A549 (cell line): ENCODE data around the gene NDUFV2. TPM values are rescaled to one million over a fixed set of nuclear protein-coding genes. Genes with fewer than 3 reads are reported as not detected.

ENCODE experiments used
- ATAC-seq, 2 experiments: fragments of 200-7000 bp in 1 of 2; fragments of >200 bp in 1 of 2; cut with Nextera tagmentation in 1 of 2; cut with Tn5 transposase in 1 of 2; 3 replicates each; pipeline versions ENCODE4 v1.8.0 to v1.9.1; 2018 to 2020; ENCODE audit warnings: mild to moderate bottlenecking in 1 of 2, moderate library complexity in 1 of 2
- CTCF ChIA-PET: fragments of 300-600 bp; sonication (Branson Sonifier 250); formaldehyde crosslinking; extraction: SDS; loops from one replicate; lab custom pipeline; 2021; ENCODE audit warnings: antibody characterized with exemption, inconsistent platforms; lab: Yijun Ruan, JAX
- POLR2A ChIA-PET: fragments of 350-600 bp; formaldehyde crosslinking; extraction: SDS; loops from one replicate; lab custom pipeline; 2021; ENCODE audit warnings: antibody characterized with exemption, inconsistent platforms; lab: Yijun Ruan, JAX
- DNase-seq, 2 experiments: peaks; one replicate each; pipeline versions ENCODE4 v3.0.0 to v3.0.0-alpha.2; 2011 to 2016; ENCODE audit warnings: low read depth in 1 of 2, low spot score in 1 of 2
- FAIRE-seq: peaks from 2 replicates; lab custom pipeline; 2011; peaks lifted over from hg19 to GRCh38; lab: Jason Lieb, UNC
- H3K27ac ChIP-seq, 2 experiments: fragments of >200 bp; sonication (Bioruptor Twin); formaldehyde crosslinking; 3 replicates each; pipeline ENCODE4 v1.5.1; 2016 to 2017
- H3K4me1 ChIP-seq: fragments of >200 bp; sonication (Bioruptor Twin); formaldehyde crosslinking; 3 replicates; pipeline ENCODE4 v1.6.1; 2016
- H3K4me2 ChIP-seq: fragments of >200 bp; sonication (Bioruptor Twin); formaldehyde crosslinking; 3 replicates; pipeline ENCODE4 v1.6.1; 2016
- H3K4me3 ChIP-seq: fragments of >200 bp; sonication (Bioruptor Twin); formaldehyde crosslinking; 3 replicates; pipeline ENCODE4 v1.5.1; 2016
- H3K9me3 ChIP-seq: fragments of >200 bp; sonication (Bioruptor Twin); formaldehyde crosslinking; 3 replicates; pipeline ENCODE4 v1.6.1; 2016
- CBX2 ChIP-seq: fragments of 200-600 bp; sonication (generic); IDR thresholded peaks from 2 replicates; pipeline ENCODE4 v1.6.1; 2016; ENCODE audit warnings: low read depth, mild to moderate bottlenecking, borderline replicate concordance
- CBX8 ChIP-seq: fragments of 200-600 bp; sonication (generic); IDR thresholded peaks from 2 replicates; pipeline ENCODE4 v1.6.1; 2016
- CEBPB ChIP-seq, 2 experiments: fragments of >200 bp in 1 of 2; sonication (Bioruptor Twin) in 1 of 2; formaldehyde crosslinking in 1 of 2; IDR thresholded peaks; 2 replicates each; pipeline ENCODE4 v1.6.1; 2012 to 2016
- CHD2 ChIP-seq: fragments of 150-350 bp; IDR thresholded peaks from 2 replicates; pipeline ENCODE4 v1.6.1; 2014; ENCODE audit warnings: low read length; ENCODE audit not compliant: partially characterized antibody
- CTCF ChIP-seq: fragments of >200 bp; sonication (Bioruptor Twin); formaldehyde crosslinking; IDR thresholded peaks from 3 replicates; pipeline ENCODE4 v1.5.1; 2016
- EHF ChIP-seq: fragments of 250-450 bp; sonication (Bioruptor Pico); IDR thresholded peaks from 2 replicates; pipeline ENCODE4 v1.5.0; 2020; ENCODE audit warnings: mild to moderate bottlenecking
- EHMT2 ChIP-seq: fragments of 200-600 bp; sonication (generic); IDR thresholded peaks from 2 replicates; pipeline ENCODE4 v1.6.1; 2016; ENCODE audit warnings: antibody characterized with exemption, low read depth, mild to moderate bottlenecking, moderate library complexity
- EP300 ChIP-seq, 2 experiments: fragments of >200 bp; sonication (Bioruptor Twin); formaldehyde crosslinking; IDR thresholded peaks; 2 replicates in 1 of 2; 3 replicates in 1 of 2; pipeline ENCODE4 v1.6.1; 2016 to 2017
- FOSB ChIP-seq: fragments of 250-450 bp; sonication (Bioruptor Pico); IDR thresholded peaks from 2 replicates; pipeline ENCODE4 v1.5.0; 2020; ENCODE audit warnings: mild to moderate bottlenecking, moderate library complexity
- FOSL2 ChIP-seq, 2 experiments: fragments of 450-650 bp in 1 of 2; fragments of >200 bp in 1 of 2; sonication (Bioruptor Twin) in 1 of 2; formaldehyde crosslinking; IDR thresholded peaks; 2 replicates each; pipeline versions ENCODE4 v1.5.0 to v1.6.1; 2016 to 2020; ENCODE audit warnings: mild to moderate bottlenecking in 1 of 2, moderate library complexity in 1 of 2
- GATA3 ChIP-seq: IDR thresholded peaks from 2 replicates; pipeline ENCODE4 v1.6.1; 2012; ENCODE audit warnings: borderline replicate concordance
- HDAC2 ChIP-seq: fragments of 200-600 bp; sonication (generic); IDR thresholded peaks from 2 replicates; pipeline ENCODE4 v1.6.1; 2016
- HEYL ChIP-seq: fragments of 250-450 bp; sonication (Bioruptor Pico); IDR thresholded peaks from 2 replicates; pipeline ENCODE4 v1.8.0; 2021; ENCODE audit warnings: mild to moderate bottlenecking, moderate library complexity
- HOXB5 ChIP-seq: fragments of 250-450 bp; sonication (Bioruptor Pico); IDR thresholded peaks from 2 replicates; pipeline ENCODE4 v1.5.0; 2020; ENCODE audit warnings: mild to moderate bottlenecking, moderate library complexity
- JUN ChIP-seq, 2 experiments: fragments of >200 bp; sonication (Bioruptor Twin); formaldehyde crosslinking; IDR thresholded peaks; 2 replicates in 1 of 2; 3 replicates in 1 of 2; pipeline ENCODE4 v1.6.1; 2016 to 2017
- JUNB ChIP-seq: fragments of >200 bp; sonication (Bioruptor Twin); formaldehyde crosslinking; IDR thresholded peaks from 2 replicates; pipeline ENCODE4 v1.6.1; 2016
- KDM1A ChIP-seq: fragments of 200-600 bp; sonication (generic); IDR thresholded peaks from 2 replicates; pipeline ENCODE4 v1.6.1; 2016; ENCODE audit warnings: low read depth, mild to moderate bottlenecking
- KDM5A ChIP-seq: fragments of 200-600 bp; sonication (generic); IDR thresholded peaks from 2 replicates; pipeline ENCODE4 v1.6.1; 2016; ENCODE audit warnings: antibody characterized with exemption, mild to moderate bottlenecking
- NFE2L2 ChIP-seq: fragments of 150-350 bp; conservative IDR thresholded peaks from 2 replicates; pipeline ENCODE4 v1.6.1; 2014; ENCODE audit warnings: low read length
- NPAS2 ChIP-seq: fragments of 250-450 bp; sonication (Bioruptor Pico); IDR thresholded peaks from 2 replicates; pipeline ENCODE4 v1.8.0; 2022; ENCODE audit warnings: mild to moderate bottlenecking, moderate library complexity, borderline replicate concordance
- NR3C1 ChIP-seq: fragments of >200 bp; sonication (Bioruptor Twin); formaldehyde crosslinking; IDR thresholded peaks from 3 replicates; pipeline ENCODE4 v1.6.1; 2017
- PHF8 ChIP-seq: fragments of 200-600 bp; sonication (generic); IDR thresholded peaks from 2 replicates; pipeline ENCODE4 v1.6.1; 2016; ENCODE audit warnings: low read depth, mild to moderate bottlenecking, antibody characterized with exemption, moderate library complexity, borderline replicate concordance
- POLR2A ChIP-seq: IDR thresholded peaks from 2 replicates; pipeline ENCODE4 v1.6.1; 2012; ENCODE audit warnings: mild to moderate bottlenecking, low read length
- POLR2AphosphoS2 ChIP-seq: conservative IDR thresholded peaks from 2 replicates; pipeline ENCODE4 v1.6.1; 2012; ENCODE audit warnings: low read length, improper control_type of control experiment, inconsistent platforms
- RAD21 ChIP-seq, 2 experiments: fragments of >200 bp in 1 of 2; sonication (Bioruptor Twin) in 1 of 2; formaldehyde crosslinking in 1 of 2; IDR thresholded peaks in 1 of 2; conservative IDR thresholded peaks in 1 of 2; 2 replicates in 1 of 2; 3 replicates in 1 of 2; pipeline ENCODE4 v1.6.1; 2012 to 2018; ENCODE audit warnings: inconsistent platforms in 1 of 2
- RFX5 ChIP-seq: fragments of 450-650 bp; IDR thresholded peaks from 2 replicates; pipeline ENCODE4 v1.7.1; 2014; ENCODE audit warnings: antibody characterized with exemption, mild to moderate bottlenecking, moderate library complexity
- SMC3 ChIP-seq: fragments of >200 bp; sonication (Bioruptor Twin); formaldehyde crosslinking; IDR thresholded peaks from 3 replicates; pipeline ENCODE4 v1.6.1; 2018; ENCODE audit warnings: inconsistent platforms
- TP53 ChIP-seq: fragments of 250-450 bp; sonication (Bioruptor Pico); IDR thresholded peaks from 2 replicates; pipeline ENCODE4 v1.5.0; 2021; ENCODE audit warnings: mild to moderate bottlenecking, moderate library complexity
- ZC3H11A ChIP-seq: fragments of 450-650 bp; IDR thresholded peaks from 2 replicates; pipeline ENCODE4 v1.6.1; 2014; ENCODE audit warnings: antibody characterized with exemption, mild to moderate bottlenecking
- ZFP36 ChIP-seq: fragments of 450-650 bp; IDR thresholded peaks from 2 replicates; pipeline ENCODE4 v1.6.1; 2014; ENCODE audit warnings: borderline replicate concordance; ENCODE audit not compliant: partially characterized antibody
- ZSCAN20 ChIP-seq: fragments of 250-450 bp; sonication (Bioruptor Pico); IDR thresholded peaks from 2 replicates; pipeline ENCODE4 v1.8.0; 2022; ENCODE audit warnings: mild to moderate bottlenecking, moderate library complexity
- WGBS: methylation state at CpG from one replicate; pipeline ENCODE4 v1.1.6; 2017; ENCODE audit errors: missing lambda C conversion rate; 5-methylcytosine and 5-hydroxymethylcytosine counted together
- polyA plus RNA-seq, 4 experiments: library from polyadenylated mRNA; depleted of rRNA in 3 of 4; stranded (reverse); fragments of >200 nt; fragmentation: RNase III in 1 of 4; extraction: RNeasy Plus Mini Kit Qiagen cat#74134 plus additional on column Dnase treatment in 1 of 4; gene quantifications; 2 replicates in 3 of 4; 3 replicates in 1 of 4; pipeline ENCODE4 v1.2.3, GENCODE V29; 2011 to 2017
- TF ChIP-seq, protein P1 (sequence below): IDR thresholded peaks from 2 replicates; pipeline ENCODE4 v1.6.1; 2012

NDUFV2 gene
- polyA plus RNA-seq, 2 of the 4 experiments (the other 2 are of a cell fraction): 115 to 180 TPM

DNA sequence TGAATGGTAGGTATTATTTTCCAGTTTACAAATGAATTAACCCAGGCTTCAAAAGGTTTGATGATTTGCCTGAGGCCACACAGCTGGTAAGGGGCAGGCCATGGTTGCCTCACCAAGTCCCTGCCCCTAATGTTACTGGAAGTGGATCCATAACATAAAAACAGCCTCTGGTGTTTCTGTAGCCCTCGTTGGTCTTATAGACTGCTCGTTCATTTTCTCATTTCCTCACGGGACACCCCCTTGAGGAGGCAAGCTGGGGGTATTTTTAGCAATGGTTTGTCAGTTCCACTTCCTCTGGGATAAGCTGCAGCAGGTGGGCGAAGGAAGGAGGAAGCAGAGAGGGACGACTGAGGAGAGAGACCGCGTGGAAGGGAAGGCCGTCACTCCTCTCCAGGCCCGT is 32.9 kb upstream of the NDUFV2 start:
- Histone ChIP-seq H3K4me3 (no peak overlapping the region), H3K27ac (no peak overlapping the region), H3K4me1 (peaks cover 12% of the 10 kb centered on the region; the same call in 2 of the 3 replicates), H3K4me2 (no peak overlapping the region), H3K9me3 (no peaks in the 10 kb centered on the region)
- 90% methylated on average over 9 of the region's 9 CpGs for WGBS
- no peak for DNase-seq
- CTCF ChIA-PET: interaction anchor here (0.7 kb wide), 1 partner anchor 190 kb away, joined by 3 read pairs; no protein-coding TSS in a partner anchor
- POLR2A ChIA-PET: no interaction called here
- ATAC-seq: no peak
- TF ChIP-seq EP300 (IDR thresholded peaks at IDR 0.05) (no peak), POLR2A (no peak), NFE2L2 (no peak), FOSL2 (IDR thresholded peaks at IDR 0.05) (no peak), FOSL2 (CRISPR knock-in tag; IDR thresholded peaks at IDR 0.05) (no peak), RAD21 (conservative IDR thresholded peaks at IDR 0.05 in 1 of 2, IDR thresholded peaks at IDR 0.05 in 1 of 2) (no peak), CEBPB (IDR thresholded peaks at IDR 0.05) (no peak), EHF (CRISPR knock-in tag) (no peak), PHF8 (no peak), KDM5A (no peak), SMC3 (no peak), NPAS2 (CRISPR knock-in tag) (no peak), EHMT2 (no peak), CBX8 (no peak), CTCF (no peak), KDM1A (no peak)
- TF ChIP-seq, protein P1, sequence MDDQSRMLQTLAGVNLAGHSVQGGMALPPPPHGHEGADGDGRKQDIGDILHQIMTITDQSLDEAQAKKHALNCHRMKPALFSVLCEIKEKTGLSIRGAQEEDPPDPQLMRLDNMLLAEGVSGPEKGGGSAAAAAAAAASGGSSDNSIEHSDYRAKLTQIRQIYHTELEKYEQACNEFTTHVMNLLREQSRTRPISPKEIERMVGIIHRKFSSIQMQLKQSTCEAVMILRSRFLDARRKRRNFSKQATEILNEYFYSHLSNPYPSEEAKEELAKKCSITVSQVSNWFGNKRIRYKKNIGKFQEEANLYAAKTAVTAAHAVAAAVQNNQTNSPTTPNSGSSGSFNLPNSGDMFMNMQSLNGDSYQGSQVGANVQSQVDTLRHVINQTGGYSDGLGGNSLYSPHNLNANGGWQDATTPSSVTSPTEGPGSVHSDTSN: no peak
- FAIRE-seq: no peak

DNA sequence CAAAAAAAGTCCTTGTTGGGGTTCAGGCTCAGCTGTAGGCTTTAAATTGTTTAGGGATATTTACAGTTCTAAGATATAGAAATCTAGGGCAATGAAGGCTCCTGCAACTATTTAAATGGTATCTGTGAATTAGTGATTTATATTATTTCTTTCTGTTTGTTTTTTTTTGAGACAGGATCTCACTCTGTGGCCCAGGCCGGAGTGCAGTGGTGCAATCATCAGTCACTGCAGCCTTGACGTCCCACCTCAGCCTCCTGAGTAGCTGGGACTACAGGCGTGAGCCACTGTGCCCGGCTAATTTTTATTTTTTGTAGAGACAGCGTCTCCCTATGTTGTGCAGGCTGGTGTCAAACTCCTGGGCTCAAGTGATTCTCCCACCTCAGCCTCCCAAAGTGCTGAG is 32.3 kb upstream of the NDUFV2 start:
- TF ChIP-seq ZFP36 (no peak), CHD2 (no peak), FOSB (no peak), GATA3 (no peak), NR3C1 (no peak), JUN (IDR thresholded peaks at IDR 0.05) (no peak), CEBPB (IDR thresholded peaks at IDR 0.05) (no peak)
- Histone ChIP-seq H3K4me1 (peaks cover 12% of the 10 kb centered on the region; the same call in 2 of the 3 replicates), H3K9me3 (no peaks in the 10 kb centered on the region), H3K27ac (no peak overlapping the region), H3K4me2 (no peak overlapping the region), H3K4me3 (no peak overlapping the region)
- DNase-seq (no peak), FAIRE-seq (no peak), ATAC-seq (no peak)
- 92% methylated on average over 5 of the region's 5 CpGs for WGBS
- POLR2A ChIA-PET: no interaction called here
- CTCF ChIA-PET: interaction anchor here (0.7 to 4.3 kb wide), 2 partner anchors 70 to 190 kb away, joined by 3 to 48 read pairs; partner anchors contain the start of gene ANKRD12

DNA sequence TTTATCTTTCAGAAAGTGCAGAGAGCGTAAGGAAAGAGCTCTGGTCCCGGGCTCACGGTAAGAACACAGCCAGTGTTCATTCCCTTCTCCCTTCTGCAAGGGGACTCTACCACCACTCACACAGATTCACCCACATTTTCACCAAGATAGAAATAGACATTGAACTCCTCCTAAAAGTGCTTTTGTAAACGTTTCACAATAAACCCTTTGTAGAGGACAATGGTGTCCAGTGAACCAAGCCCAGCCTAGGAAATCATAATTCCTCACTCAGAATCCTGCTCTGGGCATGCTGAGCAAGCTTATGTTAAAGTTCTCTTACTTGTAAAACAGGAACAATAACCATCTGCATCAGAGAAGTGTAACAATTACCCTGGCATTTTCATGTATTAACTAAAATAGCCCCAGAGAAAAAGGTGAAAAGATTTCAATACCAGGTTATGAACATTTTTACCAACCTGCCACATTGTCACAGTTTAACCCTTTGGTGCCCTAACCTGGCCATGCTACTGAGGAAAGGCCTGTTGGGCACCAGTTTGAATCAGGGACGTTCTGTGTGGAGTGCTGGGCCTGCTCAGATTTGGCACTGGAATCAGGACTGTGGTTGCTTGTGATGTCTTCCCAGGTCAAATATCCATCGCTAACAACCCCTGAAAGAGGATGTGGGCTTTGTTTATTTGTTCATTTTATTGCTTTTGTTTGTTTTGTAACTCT is 22.5 kb upstream of the NDUFV2 start:
- ChIA-PET POLR2A (no interaction called here), CTCF (interaction anchor here (1.0 kb wide), 1 partner anchor 10 kb away, joined by 3 read pairs; no protein-coding TSS in a partner anchor)
- Histone ChIP-seq H3K9me3 (no peaks in the 10 kb centered on the region), H3K4me1 (0 out of 3 replicates have a peak, but pooled peaks cover 9% of the 10 kb centered on the region), H3K27ac (no peak overlapping the region), H3K4me3 (no peak overlapping the region), H3K4me2 (no peak overlapping the region)
- DNase-seq (no peak), ATAC-seq (no peak), FAIRE-seq (no peak)
- WGBS: 56% methylated on average over 6 of the region's 6 CpGs
- TF ChIP-seq TP53 (no peak), POLR2AphosphoS2 (no peak), NFE2L2 (no peak), PHF8 (no peak), ZC3H11A (no peak), EP300 (IDR thresholded peaks at IDR 0.05) (no peak), CBX2 (no peak), RFX5 (no peak), CHD2 (no peak), JUN (IDR thresholded peaks at IDR 0.05) (no peak), ZSCAN20 (CRISPR knock-in tag) (no peak), HOXB5 (CRISPR knock-in tag) (no peak), HEYL (no peak), JUNB (no peak), HDAC2 (no peak)
